ENCODE results near the gene ZBTB5. TPM values are rescaled to one million over a fixed set of nuclear protein-coding genes. Genes with fewer than 3 reads are reported as not detected.

The ZBTB5 gene
- total RNA-seq, 1 experiment from 2014 or later, result 5.8 TPM

GRCh38 chr9:37491939-37492338 is 26.7 kb upstream of the ZBTB5 start:
- H2AFZ ChIP-seq (ENCODE audit: low read length), result no peak overlapping the region
- H3K4me3 ChIP-seq (ENCODE audit: low read length), result no peak overlapping the region
- intact Hi-C loops (cut with micrococcal nuclease), result no loop called here
- H3K9ac ChIP-seq (ENCODE audit: low read length), result no peak overlapping the region
- ChIA-PET CTCF (no interaction called here), POLR2A (ENCODE audit: unreplicated experiment) (no interaction called here)
- H3K27ac ChIP-seq (ENCODE audit: low read length), result no peak overlapping the region
- no peaks in the 10 kb centered on the region for H3K27me3 ChIP-seq (ENCODE audit: low read length)
- no peaks in the 10 kb centered on the region for H3K9me2 ChIP-seq (replicated peaks; ENCODE audit: low read length)
- BruUV-seq (replicated peaks), result no TSS peak
- H3F3A ChIP-seq (ENCODE audit: low read length, unreplicated experiment), result no peaks in the 10 kb centered on the region
- H3K9me3 ChIP-seq (ENCODE audit: low read length), result no peaks in the 10 kb centered on the region
- peaks cover 59% of the 10 kb centered on the region for H3K36me3 ChIP-seq (ENCODE audit: low read depth, low read length)
- H4K20me1 ChIP-seq (ENCODE audit: low read length), result peaks cover 1% of the 10 kb centered on the region; the same call in 1 of the 2 replicates
- no peak overlapping the region for H3K4me2 ChIP-seq (ENCODE audit: low read length)
- DNase-seq (no peak), ATAC-seq (no peak)
- TF ChIP-seq EZH2phosphoT487 (IDR thresholded peaks at IDR 0.05; ENCODE audit: borderline replicate concordance, low read length) (no peak), CTCF (conservative IDR thresholded peaks at IDR 0.05; ENCODE audit: low read depth, low read length) (no peak), EZH2 (IDR thresholded peaks at IDR 0.05; ENCODE audit: low read length, unreplicated experiment) (no peak)
- peaks cover 12% of the 10 kb centered on the region for H3K4me1 ChIP-seq (ENCODE audit: insufficient read depth, low read length)
- H3K79me2 ChIP-seq (ENCODE audit: low read length), result peaks cover 35% of the 10 kb centered on the region

GRCh38 chr9:37486616-37487548 is 21.6 kb upstream of the ZBTB5 start:
- Histone ChIP-seq H3K27me3 (ENCODE audit: low read length) (no peaks in the 10 kb centered on the region), H3K79me2 (ENCODE audit: low read length) (peaks cover 47% of the 10 kb centered on the region), H3K9me2 (replicated peaks; ENCODE audit: low read length) (no peaks in the 10 kb centered on the region), H3K4me3 (ENCODE audit: low read length) (peak overlapping the region; percentile 90), H3K4me1 (ENCODE audit: insufficient read depth, low read length) (peaks cover 24% of the 10 kb centered on the region), H3K9me3 (ENCODE audit: low read length) (no peaks in the 10 kb centered on the region), H3F3A (ENCODE audit: low read length, unreplicated experiment) (no peaks in the 10 kb centered on the region), H4K20me1 (ENCODE audit: low read length) (peaks cover 3% of the 10 kb centered on the region; the same call in 1 of the 2 replicates), H3K4me2 (ENCODE audit: low read length) (peak overlapping the region; percentile 98), H2AFZ (ENCODE audit: low read length) (no peak overlapping the region), H3K9ac (ENCODE audit: low read length) (peak overlapping the region; percentile 94), H3K27ac (ENCODE audit: low read length) (peak overlapping the region; percentile 8; the same call in 1 of the 2 replicates), H3K36me3 (ENCODE audit: low read depth, low read length) (peaks cover 17% of the 10 kb centered on the region; the same call in 1 of the 2 replicates)
- no peak for TF ChIP-seq CTCF (conservative IDR thresholded peaks at IDR 0.05; ENCODE audit: low read depth, low read length)
- TF ChIP-seq EZH2phosphoT487 (IDR thresholded peaks at IDR 0.05; ENCODE audit: borderline replicate concordance, low read length), result no peak
- CTCF ChIA-PET, result interaction anchor here (0.6 kb wide), 2 partner anchors 56 to 84 kb away, joined by 3 to 4 read pairs; no protein-coding TSS in a partner anchor
- intact Hi-C loops (cut with micrococcal nuclease), result loop anchor here (10.0 kb wide), 2 partner anchors 88 to 418 kb away; partner anchors contain the start of genes FBXO10 and SLC25A51
- DNase-seq, result peak; percentile 62
- peak; percentile 37 for ATAC-seq
- TSS peak; percentile 42 for BruUV-seq (replicated peaks)
- POLR2A ChIA-PET (ENCODE audit: unreplicated experiment), result no interaction called here

Data from PC-3 (cell line).